Hematopoietic multipotent progenitor cell treated with erythropoietin and hydrocortisone succinate and interleukin-3 and kit ligand, for 6 days (in vitro differentiated cells): Measurements from ENCODE around the gene PCDHA1.
A peak's percentile ranks its signal among the peaks of the same experiment; 100 is the strongest.
"Not testable (repeated sequence)": the region's sequence is repeated elsewhere in the genome, so short reads cannot be mapped to it uniquely, and the experiment has no call there.

Experiments
- DNase-seq: peaks from one replicate; pipeline ENCODE4 v3.0.0-alpha.2; 2015

The PCDHA1 gene

GRCh38 chr5:140808889-140809291 lies 22.9 kb downstream of the PCDHA1 start:
- DNase-seq = no peak

- DNase-seq = peak; percentile 42
These were observed 35.7 kb downstream of the PCDHA1 start, which contains the start of gene PCDHA5 for GRCh38 chr5:140821375-140822280. Gene PCDHA5, plus strand, starts transcription at chr5:140821613.

- no peak for DNase-seq
These were observed 36.3 kb downstream of the PCDHA1 start for GRCh38 chr5:140822281-140822629.

- DNase-seq = not testable (repeated sequence)
These were observed 37.0 kb downstream of the PCDHA1 start for GRCh38 chr5:140822969-140823368.

GRCh38 chr5:140823475-140823874 lies 37.5 kb downstream of the PCDHA1 start:
- DNase-seq = no peak

- DNase-seq = no peak
These were observed 41.9 kb downstream of the PCDHA1 start, which contains the start of gene PCDHA6 for GRCh38 chr5:140827704-140828361. Gene PCDHA6, plus strand, starts transcription at chr5:140827960. Its CDS starts 132 bp downstream, at chr5:140828092.

- no peak for DNase-seq
These were observed 42.4 kb downstream of the PCDHA1 start for GRCh38 chr5:140828362-140828737.

GRCh38 chr5:140829511-140830501 lies 43.9 kb downstream of the PCDHA1 start:
- not testable (repeated sequence) for DNase-seq

- DNase-seq = peak; percentile 6
These were observed 48.1 kb downstream of the PCDHA1 start, which contains the start of gene PCDHA7 for GRCh38 chr5:140833993-140834392. Gene PCDHA7, plus strand, starts transcription at chr5:140834269. Its CDS starts 115 bp downstream, at chr5:140834384.

GRCh38 chr5:140834439-140835008 lies 48.6 kb downstream of the PCDHA1 start:
- DNase-seq = not testable (repeated sequence)

- no peak for DNase-seq
These were observed 49.9 kb downstream of the PCDHA1 start for GRCh38 chr5:140835622-140836510.

GRCh38 chr5:140840978-140841962 lies 55.3 kb downstream of the PCDHA1 start, which contains the start of gene PCDHA8:
Gene PCDHA8, plus strand, starts transcription at chr5:140841187. Its CDS starts 135 bp downstream, at chr5:140841322.
- peak; percentile 19 for DNase-seq

GRCh38 chr5:140842798-140843733 lies 57.1 kb downstream of the PCDHA1 start:
- no peak for DNase-seq

GRCh38 chr5:140848139-140849102 lies 62.5 kb downstream of the PCDHA1 start, which contains the start of gene PCDHA9:
Gene PCDHA9, plus strand, starts transcription at chr5:140848382. Its CDS starts 114 bp downstream, at chr5:140848496.
- not testable (repeated sequence) for DNase-seq

- DNase-seq = not testable (repeated sequence)
These were observed 64.1 kb downstream of the PCDHA1 start for GRCh38 chr5:140849831-140850634.
